Measurements from ENCODE around the gene MARCHF3.

DNA sequence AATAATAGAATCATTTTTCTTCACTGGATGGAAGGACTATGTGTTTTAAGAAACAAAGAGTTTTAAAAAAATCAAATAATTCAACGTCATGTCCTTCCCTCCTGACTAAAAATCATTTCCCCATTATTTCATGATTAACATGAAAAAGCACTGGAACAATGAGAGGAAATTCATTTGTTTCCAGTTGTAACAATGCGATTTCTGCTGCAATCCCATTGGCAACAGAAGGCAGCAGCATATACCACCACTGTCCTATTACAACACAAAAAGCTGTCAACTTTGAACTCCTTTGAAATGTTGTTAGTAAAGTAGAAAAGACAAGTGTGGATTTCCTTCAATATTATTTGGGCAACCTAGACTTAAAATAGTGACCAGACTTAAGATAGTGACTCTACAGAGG lies 39.9 kb upstream of the MARCHF3 start:
- TF ChIP-seq POLR2A (IDR thresholded peaks at IDR 0.05; ENCODE audit: low read depth, low read length) (no peak), EZH2 (IDR thresholded peaks at IDR 0.05; ENCODE audit: borderline replicate concordance, control insufficient read depth, low read depth, low read length) (no peak), LARP7 (IDR thresholded peaks at IDR 0.05) (no peak), ZBTB11 (CRISPR knock-in tag; IDR thresholded peaks at IDR 0.05) (no peak), JUND (IDR thresholded peaks at IDR 0.05; ENCODE audit: low read depth, low read length) (no peak), SKIL (IDR thresholded peaks at IDR 0.05; ENCODE audit: low read depth, poor library complexity, severe bottlenecking) (no peak), SMC3 (IDR thresholded peaks at IDR 0.05; ENCODE audit: borderline replicate concordance, low read length) (no peak), MXI1 (IDR thresholded peaks at IDR 0.05; ENCODE audit: low read depth, low read length) (no peak), TAF1 (IDR thresholded peaks at IDR 0.05; ENCODE audit: borderline replicate concordance, low read depth, low read length) (no peak)
- TF ChIP-seq, protein P1, sequence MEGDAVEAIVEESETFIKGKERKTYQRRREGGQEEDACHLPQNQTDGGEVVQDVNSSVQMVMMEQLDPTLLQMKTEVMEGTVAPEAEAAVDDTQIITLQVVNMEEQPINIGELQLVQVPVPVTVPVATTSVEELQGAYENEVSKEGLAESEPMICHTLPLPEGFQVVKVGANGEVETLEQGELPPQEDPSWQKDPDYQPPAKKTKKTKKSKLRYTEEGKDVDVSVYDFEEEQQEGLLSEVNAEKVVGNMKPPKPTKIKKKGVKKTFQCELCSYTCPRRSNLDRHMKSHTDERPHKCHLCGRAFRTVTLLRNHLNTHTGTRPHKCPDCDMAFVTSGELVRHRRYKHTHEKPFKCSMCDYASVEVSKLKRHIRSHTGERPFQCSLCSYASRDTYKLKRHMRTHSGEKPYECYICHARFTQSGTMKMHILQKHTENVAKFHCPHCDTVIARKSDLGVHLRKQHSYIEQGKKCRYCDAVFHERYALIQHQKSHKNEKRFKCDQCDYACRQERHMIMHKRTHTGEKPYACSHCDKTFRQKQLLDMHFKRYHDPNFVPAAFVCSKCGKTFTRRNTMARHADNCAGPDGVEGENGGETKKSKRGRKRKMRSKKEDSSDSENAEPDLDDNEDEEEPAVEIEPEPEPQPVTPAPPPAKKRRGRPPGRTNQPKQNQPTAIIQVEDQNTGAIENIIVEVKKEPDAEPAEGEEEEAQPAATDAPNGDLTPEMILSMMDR (IDR thresholded peaks at IDR 0.05 in 2 of 3, conservative IDR thresholded peaks at IDR 0.05 in 1 of 3; ENCODE audit: control insufficient read depth in 2 of 3, extremely low read depth in 1 of 3, insufficient read depth in 1 of 3, low read depth in 3 of 3, low read length in 3 of 3) = no peak
- TF ChIP-seq, protein P2, sequence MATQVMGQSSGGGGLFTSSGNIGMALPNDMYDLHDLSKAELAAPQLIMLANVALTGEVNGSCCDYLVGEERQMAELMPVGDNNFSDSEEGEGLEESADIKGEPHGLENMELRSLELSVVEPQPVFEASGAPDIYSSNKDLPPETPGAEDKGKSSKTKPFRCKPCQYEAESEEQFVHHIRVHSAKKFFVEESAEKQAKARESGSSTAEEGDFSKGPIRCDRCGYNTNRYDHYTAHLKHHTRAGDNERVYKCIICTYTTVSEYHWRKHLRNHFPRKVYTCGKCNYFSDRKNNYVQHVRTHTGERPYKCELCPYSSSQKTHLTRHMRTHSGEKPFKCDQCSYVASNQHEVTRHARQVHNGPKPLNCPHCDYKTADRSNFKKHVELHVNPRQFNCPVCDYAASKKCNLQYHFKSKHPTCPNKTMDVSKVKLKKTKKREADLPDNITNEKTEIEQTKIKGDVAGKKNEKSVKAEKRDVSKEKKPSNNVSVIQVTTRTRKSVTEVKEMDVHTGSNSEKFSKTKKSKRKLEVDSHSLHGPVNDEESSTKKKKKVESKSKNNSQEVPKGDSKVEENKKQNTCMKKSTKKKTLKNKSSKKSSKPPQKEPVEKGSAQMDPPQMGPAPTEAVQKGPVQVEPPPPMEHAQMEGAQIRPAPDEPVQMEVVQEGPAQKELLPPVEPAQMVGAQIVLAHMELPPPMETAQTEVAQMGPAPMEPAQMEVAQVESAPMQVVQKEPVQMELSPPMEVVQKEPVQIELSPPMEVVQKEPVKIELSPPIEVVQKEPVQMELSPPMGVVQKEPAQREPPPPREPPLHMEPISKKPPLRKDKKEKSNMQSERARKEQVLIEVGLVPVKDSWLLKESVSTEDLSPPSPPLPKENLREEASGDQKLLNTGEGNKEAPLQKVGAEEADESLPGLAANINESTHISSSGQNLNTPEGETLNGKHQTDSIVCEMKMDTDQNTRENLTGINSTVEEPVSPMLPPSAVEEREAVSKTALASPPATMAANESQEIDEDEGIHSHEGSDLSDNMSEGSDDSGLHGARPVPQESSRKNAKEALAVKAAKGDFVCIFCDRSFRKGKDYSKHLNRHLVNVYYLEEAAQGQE (IDR thresholded peaks at IDR 0.05; ENCODE audit: low read depth, low read length) = no peak

All from GM12878 (cell line).